ENCODE results near the gene GUSB.

DNA sequence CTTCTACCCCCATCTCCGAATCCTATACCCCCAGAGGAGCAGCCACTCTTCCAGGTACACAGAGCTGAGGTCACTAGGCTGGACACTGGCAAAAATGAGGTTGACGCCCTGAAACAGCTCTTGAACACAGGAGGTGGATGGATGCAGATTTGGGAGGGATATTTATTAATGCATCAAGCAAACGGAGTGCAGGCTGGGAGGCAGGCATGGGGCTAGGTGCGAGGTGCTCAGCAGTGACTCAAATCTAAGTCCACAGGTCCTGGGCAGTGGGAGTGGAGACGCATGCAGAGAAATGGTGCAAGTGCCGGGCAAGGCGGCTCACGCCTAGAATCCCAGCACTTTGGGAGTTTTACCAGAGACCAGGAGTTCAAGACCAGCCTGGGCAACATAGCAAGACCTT lies 11.0 kb downstream of the GUSB start:
- TF ChIP-seq OSR1 (CRISPR knock-in tag; IDR thresholded peaks at IDR 0.05) (no peak), PATZ1 (CRISPR knock-in tag; IDR thresholded peaks at IDR 0.05; ENCODE audit: borderline replicate concordance) (no peak), BACH2 (CRISPR knock-in tag; IDR thresholded peaks at IDR 0.05; ENCODE audit: borderline replicate concordance) (no peak), SNAI2 (CRISPR knock-in tag; IDR thresholded peaks at IDR 0.05) (no peak), ESRRG (CRISPR knock-in tag; IDR thresholded peaks at IDR 0.05) (no peak), TOX (CRISPR knock-in tag; IDR thresholded peaks at IDR 0.05; ENCODE audit: borderline replicate concordance) (no peak), ZNF70 (CRISPR knock-in tag; IDR thresholded peaks at IDR 0.05) (no peak), GLIS3 (CRISPR knock-in tag; IDR thresholded peaks at IDR 0.05) (no peak), ZFP3 (CRISPR knock-in tag; IDR thresholded peaks at IDR 0.05) (no peak)
- TF ChIP-seq, protein P1, sequence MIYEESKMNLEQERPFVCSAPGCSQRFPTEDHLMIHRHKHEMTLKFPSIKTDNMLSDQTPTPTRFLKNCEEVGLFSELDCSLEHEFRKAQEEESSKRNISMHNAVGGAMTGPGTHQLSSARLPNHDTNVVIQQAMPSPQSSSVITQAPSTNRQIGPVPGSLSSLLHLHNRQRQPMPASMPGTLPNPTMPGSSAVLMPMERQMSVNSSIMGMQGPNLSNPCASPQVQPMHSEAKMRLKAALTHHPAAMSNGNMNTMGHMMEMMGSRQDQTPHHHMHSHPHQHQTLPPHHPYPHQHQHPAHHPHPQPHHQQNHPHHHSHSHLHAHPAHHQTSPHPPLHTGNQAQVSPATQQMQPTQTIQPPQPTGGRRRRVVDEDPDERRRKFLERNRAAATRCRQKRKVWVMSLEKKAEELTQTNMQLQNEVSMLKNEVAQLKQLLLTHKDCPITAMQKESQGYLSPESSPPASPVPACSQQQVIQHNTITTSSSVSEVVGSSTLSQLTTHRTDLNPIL (CRISPR knock-in tag; IDR thresholded peaks at IDR 0.05; ENCODE audit: low read depth), result no peak

All from SK-N-SH treated with all-trans-retinoic acid at 6 μM for 48 hours (cell line).